Renal cortex interstitium (tissue), 11 donors: ENCODE results near the gene RPP30. TPM values are rescaled to one million over a fixed set of nuclear protein-coding genes. Genes with fewer than 3 reads are reported as not detected.

Experiments used
- DNase-seq, 11 donors: peaks; one replicate each; pipeline ENCODE4 v3.0.0-alpha.2; 2013; ENCODE audit warnings: low read depth in 9 of 11, low spot score in 4 of 11; ENCODE audit errors: extremely low read depth in 1 of 11
- polyA plus RNA-seq, 3 donors: library from polyadenylated mRNA; unstranded; fragments of 120-200 nt; gene quantifications; one replicate each; pipeline ENCODE4 v1.2.1, GENCODE V29; 2013; ENCODE audit not compliant: insufficient read length in 3 of 3

The RPP30 gene
- polyA plus RNA-seq, 3 donors, result 50.6 to 66.2 (median 53.2) TPM

DNA sequence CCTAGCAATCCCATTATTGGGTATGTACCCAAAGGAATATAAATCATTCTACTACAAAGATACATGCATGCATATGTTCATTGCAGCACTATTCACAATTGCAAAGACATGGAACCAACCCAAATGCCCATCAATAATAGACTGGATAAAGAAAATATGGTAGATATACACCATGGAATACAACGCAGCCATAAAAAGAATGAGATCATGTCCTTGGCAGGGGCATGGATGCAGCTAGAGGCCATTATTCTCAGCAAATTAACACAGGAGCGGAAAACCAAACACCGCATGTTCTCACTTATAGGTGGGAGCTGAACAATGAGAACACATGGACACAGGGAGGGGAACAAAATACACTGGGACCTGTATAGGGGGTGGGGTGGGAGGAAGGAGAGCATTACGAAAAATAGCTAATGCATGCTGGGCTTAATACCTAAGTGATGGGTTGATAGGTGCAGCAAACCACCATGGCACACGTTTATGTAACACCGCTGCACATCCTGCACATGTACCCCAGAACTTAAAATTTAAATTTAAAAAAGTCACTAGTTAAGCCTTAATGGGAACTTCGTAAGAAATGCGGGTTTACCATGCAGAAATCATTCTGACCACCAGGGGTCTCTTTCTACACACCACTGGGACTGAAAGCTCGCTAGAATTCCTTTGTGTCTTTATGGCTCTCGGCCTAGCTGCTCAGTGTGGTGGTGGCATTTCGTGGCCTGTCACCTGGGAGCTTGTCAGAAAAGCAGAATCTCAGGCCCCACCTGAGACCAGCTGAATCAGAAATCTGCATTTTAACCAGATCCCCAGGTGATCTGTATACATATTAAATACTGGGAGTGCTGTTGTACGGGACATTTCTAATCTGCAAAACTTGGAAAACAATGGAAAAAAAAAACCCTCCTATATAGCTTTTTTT is 39.6 kb downstream of the RPP30 start:
- DNase-seq, result peak in 9 of 11 donors; percentile 59 to 81 (median 71)

- no peak for DNase-seq
Observed at GRCh38 chr10:90912174-90912573, 40.4 kb downstream of the RPP30 start.

DNA sequence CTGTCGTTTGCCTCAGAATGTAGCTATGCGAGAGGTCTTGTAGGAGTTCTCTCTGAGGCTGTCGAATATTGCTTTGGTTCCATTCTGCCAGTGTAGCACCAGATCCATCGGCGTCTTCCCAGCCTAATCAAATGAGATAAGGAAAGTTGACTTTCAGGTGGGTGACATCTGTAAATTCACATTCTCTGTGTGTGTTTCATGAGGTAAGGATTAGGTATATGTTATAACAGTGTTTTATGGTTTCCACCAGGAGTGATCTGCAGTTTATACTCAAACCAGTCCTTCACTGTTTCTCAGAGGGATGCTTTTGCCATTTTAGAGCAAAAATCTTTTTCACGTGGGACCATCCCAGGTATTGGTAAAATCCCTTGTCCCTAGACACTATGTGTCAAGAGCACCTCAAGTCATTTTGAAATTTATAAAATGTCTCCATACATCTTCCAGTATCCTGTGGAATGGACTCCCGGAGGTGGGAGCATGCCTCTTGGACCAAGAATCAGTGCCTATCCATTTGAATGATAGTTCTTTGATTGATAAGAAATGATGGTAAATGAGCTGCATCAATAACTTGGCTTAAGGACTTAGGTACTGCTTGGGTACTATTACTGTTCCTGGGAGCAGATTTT is 41.2 kb downstream of the RPP30 start:
- no peak for DNase-seq

DNA sequence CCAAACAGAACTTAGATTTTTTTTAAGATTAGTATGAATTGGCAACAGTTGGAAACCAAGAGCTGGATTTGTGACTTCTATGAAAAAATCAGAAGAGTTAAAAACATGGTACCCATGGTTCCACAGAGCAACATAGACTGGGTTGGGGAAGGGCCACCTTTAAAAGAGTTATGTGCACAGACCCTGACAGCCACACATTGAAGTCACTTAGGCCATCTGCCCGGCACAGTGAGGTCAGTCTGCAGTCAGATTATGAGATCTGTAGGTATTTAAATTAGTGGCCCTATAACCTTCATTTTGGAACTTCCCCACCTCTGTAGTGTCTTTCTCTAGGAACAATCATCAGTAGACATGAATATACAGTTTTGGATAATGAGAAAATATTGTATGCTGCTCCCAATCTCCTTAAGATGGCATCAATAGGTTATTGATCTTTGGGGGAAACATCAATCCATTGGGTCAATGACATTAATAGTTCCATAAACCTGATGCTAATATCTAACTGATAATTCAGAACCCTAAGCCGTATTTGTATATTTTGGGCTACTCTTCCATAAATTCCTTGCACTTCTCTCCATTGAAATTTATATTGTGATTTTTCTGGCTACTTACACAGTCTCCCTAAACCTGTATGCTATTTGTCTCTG is 42.1 kb downstream of the RPP30 start:
- no peak for DNase-seq

DNA sequence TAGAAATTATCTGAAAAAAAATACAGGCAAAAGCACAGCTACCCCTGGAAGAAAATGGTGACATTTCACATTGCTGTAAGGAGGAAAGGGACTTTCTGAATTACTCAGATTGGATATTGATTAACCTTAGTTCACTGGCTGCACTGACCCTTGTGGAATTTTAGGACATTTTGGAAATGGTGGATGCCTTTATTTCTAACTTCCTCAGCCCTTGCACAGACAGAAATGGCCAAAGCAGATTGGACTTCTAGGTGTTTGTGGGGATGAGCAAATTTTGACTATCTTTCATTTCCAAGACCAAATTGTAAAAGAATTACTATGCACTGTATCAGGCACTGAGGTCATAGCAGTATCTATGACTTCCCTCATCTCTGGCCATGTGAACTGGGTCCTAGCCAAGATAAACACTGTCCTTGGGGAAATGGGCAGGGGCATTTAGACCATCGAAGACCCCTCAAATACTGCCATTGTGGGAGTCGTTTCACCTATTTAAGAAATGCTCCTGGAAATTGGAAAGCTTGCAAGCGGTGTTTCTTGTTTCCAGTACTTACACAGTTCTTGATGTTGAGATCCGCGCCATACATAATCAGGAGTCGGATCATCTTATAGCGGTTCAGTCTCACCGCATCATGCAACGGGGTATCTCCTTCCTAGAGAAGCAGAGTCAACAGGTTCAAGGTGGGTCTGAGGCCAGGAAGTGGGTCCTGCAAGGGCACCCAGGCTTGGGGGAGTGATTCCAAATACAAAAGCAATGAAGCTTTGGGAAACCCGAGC is 43.4 kb downstream of the RPP30 start:
- no peak for DNase-seq

DNA sequence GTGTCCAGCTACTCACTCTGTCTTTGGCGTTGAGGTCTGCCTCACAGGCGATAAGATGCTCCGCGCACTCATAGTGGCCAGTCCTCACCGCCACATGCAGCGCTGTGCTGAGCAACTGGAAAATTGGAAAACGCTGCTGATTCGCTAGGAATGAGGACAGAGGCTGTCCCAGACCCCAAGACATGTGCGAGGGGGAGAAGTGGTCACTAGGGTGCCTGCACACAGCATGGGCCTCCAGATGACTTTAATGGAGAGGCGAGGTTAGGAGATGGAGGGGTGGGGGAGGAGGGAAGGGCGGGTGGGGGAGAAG is 43.9 kb downstream of the RPP30 start:
- no peak for DNase-seq

DNA sequence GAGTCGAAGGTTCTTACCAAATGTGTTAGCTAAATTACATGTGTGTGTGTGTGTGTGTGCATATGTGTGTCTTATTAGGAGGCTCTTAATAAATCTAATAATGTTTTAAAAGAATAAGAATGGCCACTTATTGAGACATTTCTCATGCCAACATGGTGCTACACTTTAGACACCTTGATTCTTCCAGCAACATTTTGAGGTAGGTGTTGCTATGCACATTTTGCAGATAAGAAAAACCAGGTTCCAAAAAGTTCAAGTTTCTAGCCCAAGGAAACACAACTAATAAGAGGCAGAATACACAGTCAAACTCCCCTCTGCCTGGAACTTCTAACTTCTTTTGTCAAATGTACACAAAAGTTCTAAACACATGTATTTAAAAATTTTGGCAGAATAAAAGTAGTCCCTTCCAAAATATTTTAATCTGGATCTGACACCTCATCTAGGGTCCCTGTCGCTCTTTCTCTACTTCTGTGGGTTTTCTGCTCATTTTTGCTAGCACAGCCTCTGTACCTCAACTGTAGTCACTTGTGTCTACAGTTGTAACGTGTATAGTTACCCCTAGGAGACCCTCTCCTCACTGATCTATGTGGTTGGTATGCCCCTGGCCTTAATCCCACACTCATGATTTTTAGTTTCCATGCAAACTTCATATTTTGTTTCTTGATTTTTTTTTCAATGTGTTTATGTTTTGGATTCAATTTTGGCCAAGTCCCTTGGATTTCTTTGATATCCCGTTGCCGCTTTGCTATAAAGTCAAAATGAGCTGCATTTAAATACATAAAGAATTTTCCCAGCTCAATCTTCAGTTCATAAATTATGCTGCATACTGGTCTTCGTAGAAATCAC is 44.8 kb downstream of the RPP30 start:
- no peak for DNase-seq

DNA sequence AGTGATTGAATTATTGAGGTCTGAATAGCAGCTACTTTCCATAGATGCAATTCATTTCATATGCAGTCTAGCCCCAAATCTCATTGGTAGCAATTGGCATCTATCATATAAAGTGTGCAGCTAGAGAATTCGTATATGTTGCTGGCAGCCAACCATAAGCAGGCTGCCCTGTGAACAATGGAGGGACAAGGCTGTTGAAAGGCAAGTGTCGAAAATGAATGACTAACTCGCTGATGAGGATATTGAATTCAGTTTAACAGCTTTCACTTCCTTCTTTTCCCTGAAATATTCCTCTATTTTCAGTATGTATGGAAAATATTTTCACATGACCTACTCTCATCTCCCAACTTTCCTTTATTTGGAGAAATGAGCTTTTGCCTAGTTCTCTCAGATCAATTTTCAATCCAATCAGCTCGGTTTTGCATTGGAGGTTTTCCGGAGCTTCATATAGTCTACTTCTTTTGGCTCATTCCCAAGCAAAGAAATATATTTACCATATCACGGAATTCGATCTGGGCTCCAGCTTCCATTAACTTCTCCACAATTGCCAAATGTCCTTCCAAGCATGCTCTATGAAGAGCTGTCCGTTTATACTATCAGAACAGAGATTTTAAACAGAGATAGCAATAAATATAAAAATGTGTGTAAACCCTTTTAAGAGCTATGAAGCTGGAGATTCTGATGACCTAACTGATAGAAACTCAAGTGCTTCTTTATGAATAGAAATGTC is 45.6 kb downstream of the RPP30 start:
- DNase-seq, result no peak

DNA sequence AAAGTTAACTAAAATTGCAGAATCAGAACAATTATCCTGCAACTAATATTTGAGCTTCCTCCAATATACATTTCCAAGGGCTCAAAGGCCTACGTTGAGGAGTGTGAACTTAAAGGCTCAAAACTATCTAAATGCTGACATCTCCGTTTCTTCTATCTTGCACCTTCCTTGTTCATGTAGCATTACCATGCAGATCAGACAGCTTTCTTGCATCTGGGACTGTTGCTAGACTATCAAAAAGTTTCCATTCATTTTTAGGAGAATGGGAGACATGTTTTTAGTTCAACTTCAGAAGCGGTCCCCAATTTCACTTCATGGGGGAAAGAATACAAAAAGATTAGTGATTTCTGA is 46.2 kb downstream of the RPP30 start:
- no peak for DNase-seq

GRCh38 chr10:90919683-90920574 is 48.2 kb downstream of the RPP30 start:
- no peak for DNase-seq

DNA sequence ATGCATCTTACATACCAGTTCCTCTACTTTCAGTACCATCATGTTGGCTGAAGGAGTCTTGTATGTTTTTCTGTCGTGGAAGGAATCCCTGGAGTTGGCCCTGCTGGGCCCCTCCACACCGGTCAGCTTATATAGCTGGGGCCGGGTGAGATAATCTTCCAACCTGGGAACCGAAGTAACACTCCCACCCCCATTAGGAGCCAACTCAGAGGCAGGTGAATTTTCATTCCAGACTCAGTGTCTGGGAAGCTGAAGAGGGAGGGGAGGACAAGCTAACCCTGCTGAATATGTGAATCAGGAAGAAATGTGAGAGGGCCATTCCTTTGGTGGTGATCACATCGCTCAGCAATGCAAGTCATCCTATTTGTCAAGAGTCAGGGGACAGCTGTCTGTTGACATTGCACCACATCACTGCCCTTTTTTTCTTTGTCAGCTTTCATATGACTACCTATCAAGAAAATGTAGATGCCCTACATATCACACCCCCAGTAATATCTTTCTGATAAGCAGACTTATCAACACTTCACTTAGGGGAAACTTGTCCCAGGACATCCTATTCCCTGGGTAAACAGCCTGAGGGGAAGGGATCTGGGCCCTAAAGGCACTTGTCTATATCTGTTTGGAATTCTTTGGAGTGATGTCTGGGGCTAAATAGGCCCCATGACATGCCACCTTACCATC is 49.4 kb downstream of the RPP30 start, which contains the start of gene ANKRD1:
ANKRD1 (minus strand) TSS at position 102 of the 681 bp plus-strand sequence; CDS start at position 42, 60 bp downstream.
- peak in 5 of 11 donors; percentile 13 to 44 (median 29) for DNase-seq

- no peak for DNase-seq
Observed at GRCh38 chr10:90921906-90922305, 50.1 kb downstream of the RPP30 start.

DNA sequence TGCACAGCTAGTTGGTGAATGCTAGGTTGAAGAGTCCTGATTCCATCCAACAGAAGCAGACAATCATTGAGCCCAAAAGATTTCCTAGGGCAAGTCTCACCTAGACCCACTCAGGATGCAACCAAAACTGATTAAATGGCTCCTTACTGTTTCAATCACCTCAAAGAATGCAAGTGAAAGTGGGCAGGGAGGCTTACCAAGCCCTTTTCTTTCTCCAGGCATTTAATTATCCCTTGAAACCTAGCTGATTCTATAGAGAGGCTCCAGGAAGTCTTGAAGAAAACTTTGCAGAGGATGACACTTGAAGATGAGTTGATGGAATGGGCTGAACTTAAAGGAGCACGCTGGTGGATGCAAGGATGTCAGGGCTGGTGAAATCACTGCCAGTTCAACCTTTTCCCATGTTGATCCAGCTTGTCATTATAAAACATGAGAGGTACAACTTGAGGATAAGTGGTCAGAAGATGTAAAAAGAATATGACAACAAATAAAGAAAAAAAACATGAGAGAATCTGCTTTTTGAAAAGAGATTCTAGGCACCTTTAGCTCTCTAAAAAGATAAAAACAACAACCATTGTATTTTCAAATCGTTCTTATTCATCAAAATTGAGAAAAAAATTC is 51.4 kb downstream of the RPP30 start:
- DNase-seq, result no peak

DNA sequence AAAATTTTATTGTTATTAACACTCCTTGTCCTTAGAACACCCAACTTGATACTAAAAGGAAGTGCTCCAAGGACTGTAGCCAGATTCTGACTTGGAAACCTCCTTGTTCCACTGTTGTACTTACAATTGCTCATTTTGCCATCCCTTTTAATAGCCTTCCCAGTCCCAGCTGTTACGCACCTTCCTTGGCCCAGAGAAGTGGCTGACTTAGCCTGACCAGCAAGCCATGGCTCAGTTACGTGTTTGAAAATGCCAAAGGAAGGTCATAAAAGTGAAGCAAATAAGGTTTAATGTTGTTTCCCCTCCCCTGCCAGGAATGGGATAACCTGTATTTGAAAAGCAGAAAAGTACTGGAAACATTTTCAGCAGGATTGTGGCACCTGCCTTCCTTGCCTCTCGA is 52.8 kb downstream of the RPP30 start:
- no peak for DNase-seq

- no peak for DNase-seq
Observed at GRCh38 chr10:90925079-90926029, 53.6 kb downstream of the RPP30 start.
